Heart left ventricle (tissue), 16 donors: ENCODE data around the gene CUBN. TPM values are rescaled to one million over a fixed set of nuclear protein-coding genes. Genes with fewer than 3 reads are reported as not detected.

Experiments
- ATAC-seq, 4 donors: fragments of 200-7000 bp; cut with Tn5 transposase; one replicate each; pipeline ENCODE4 v1.9.1; 2020 to 2022; ENCODE audit warnings: moderate library complexity in 4 of 4, mild to moderate bottlenecking in 3 of 4, moderate number of reproducible peaks in 1 of 4
- DNase-seq, 5 donors: peaks; one replicate each; pipeline ENCODE4 v3.0.0-alpha.2; 2020
- H3K27ac ChIP-seq, 12 donors: fragments of 200-600 bp; sonication (generic) in 4 of 12; one replicate each; pipeline versions ENCODE4 v1.5.0 to v1.8.0; 2016 to 2022; ENCODE audit warnings: mild to moderate bottlenecking in 2 of 12
- H3K27me3 ChIP-seq, 9 donors: fragments of 200-600 bp; sonication (generic) in 2 of 9; one replicate each; pipeline versions ENCODE4 v1.5.1 to v1.8.0; 2016 to 2022; ENCODE audit warnings: mild to moderate bottlenecking in 3 of 9
- H3K36me3 ChIP-seq, 9 donors: fragments of 200-600 bp; sonication (generic) in 2 of 9; one replicate each; pipeline versions ENCODE4 v1.5.0 to v1.8.0; 2018 to 2022; ENCODE audit warnings: mild to moderate bottlenecking in 2 of 9
- H3K4me1 ChIP-seq, 12 donors: fragments of 200-600 bp; sonication (generic) in 4 of 12; one replicate each; pipeline versions ENCODE4 v1.5.0 to v1.8.0; 2016 to 2022; ENCODE audit warnings: mild to moderate bottlenecking in 3 of 12
- H3K4me3 ChIP-seq, 12 donors: fragments of 200-600 bp; sonication (generic) in 4 of 12; one replicate each; pipeline versions ENCODE4 v1.5.0 to v1.8.0; 2017 to 2022; ENCODE audit warnings: mild to moderate bottlenecking in 9 of 12, moderate library complexity in 4 of 12
- H3K9me3 ChIP-seq, 12 donors: fragments of 200-600 bp; sonication (generic) in 4 of 12; one replicate each; pipeline versions ENCODE4 v1.5.0 to v1.8.0; 2016 to 2022; ENCODE audit warnings: mild to moderate bottlenecking in 1 of 12
- CTCF ChIP-seq, 12 donors: fragments of 200-600 bp; sonication (generic) in 4 of 12; IDR thresholded peaks; one replicate each; pipeline versions ENCODE4 v1.5.0 to v1.8.0; 2018 to 2022; ENCODE audit warnings: antibody characterized with exemption in 12 of 12, mild to moderate bottlenecking in 5 of 12
- POLR2A ChIP-seq, 2 donors: fragments of 450-650 bp; IDR thresholded peaks; one replicate each; pipeline ENCODE4 v1.6.1; 2017; ENCODE audit warnings: antibody characterized with exemption in 2 of 2, mild to moderate bottlenecking in 2 of 2, moderate library complexity in 2 of 2
- WGBS, 4 donors: extraction: QIAGEN DNeasy Blood & Tissue Kit in 2 of 4; methylation state at CpG; one replicate each; pipeline versions ENCODE4 v1.1.5 to v1.1.7; 2013 to 2018; 5-methylcytosine and 5-hydroxymethylcytosine counted together
- intact Hi-C, 10 donors: fragments of 100-400 bp; cut with DNase I; formaldehyde crosslinking; loops; one replicate each; pipeline versions ENCODE4 v1.11.1 to v1.14.2; 2022
- polyA plus RNA-seq, 2 donors: library from polyadenylated mRNA; stranded (reverse); fragments of 200-250 nt; gene quantifications; one replicate each; pipeline ENCODE4 v1.2.3, GENCODE V29; 2013
- total RNA-seq, 9 donors: library from RNA; depleted of rRNA in 2 of 9; stranded (reverse); fragments of >200 nt in 2 of 9; fragmentation: NEBNext Ultra II Directional in 3 of 9; extraction: Animal tissue kit (Norgen Biotek cat#: 25700) in 3 of 9; gene quantifications; one replicate each; pipeline versions ENCODE4 v1.1.0 to v1.2.4, GENCODE V29; 2016 to 2023
- donor health status: ischemic (EF 13 %, LVEDD 7.1; RV severe dilation, severe dysfunction).
- donor health status: healthy with polysubstance abuse.
- donor health status: DM: no; HTN: yes; CAD: no.
- donor health status: DM: no; HTN: no; CAD: no.
- donor health status: ischemic (EF 25% LVEDD 6.9; RV normal size, moderate dysfunction).
- donor health status: ischemic (EF 25% LVEDD 5.7; RV mildly dilated, moderate dysfunction).
- donor health status: healthy.
- donor health status: DM: yes; HTN: yes; CAD: no.
- donor health status: ischemic (EF 35%, LVEDD 5.7; RV mildly dilated, moderate dysfunction).
- donor health status: nonischemic (EF 11% LVEDD 7.7; RV severe dilation, severe dysfunction).
- donor health status: DM: yes; HTN: yes; CAD: no.
- donor health status: PGD.
- donor health status: ischemic (EF 29% LVEDD 5.4; RV normal size, mild dysfunction).
- donor health status: nonischemic (EF 23%, LVEDD 6.1; RV moderate dilation, normal function).

The CUBN gene
- total and polyA plus RNA-seq, 11 donors: 0.07 to 1.5 (median 0.44) TPM

- DNase-seq: no peak
- H3K27ac ChIP-seq: no peak overlapping the region
- peaks cover 0 to 23% (median 9%) of the 10 kb centered on the region in 12 donors for H3K9me3 ChIP-seq
- intact Hi-C loops: no loop called here
- H3K4me1 ChIP-seq: no peaks in the 10 kb centered on the region
- H3K36me3 ChIP-seq: no peaks in the 10 kb centered on the region
- H3K4me3 ChIP-seq: no peak overlapping the region
- TF ChIP-seq CTCF (IDR thresholded peaks at IDR 0.05): no peak
- TF ChIP-seq POLR2A (IDR thresholded peaks at IDR 0.05): no peak
- no peak for ATAC-seq
- no peaks in the 10 kb centered on the region for H3K27me3 ChIP-seq
These were observed 34.8 kb downstream of the CUBN start for GRCh38 chr10:17094844-17095243.

GRCh38 chr10:17092986-17093803 is 36.4 kb downstream of the CUBN start:
- 50 to 61% (median 56%) methylated on average over 5 of the region's 5 CpGs for WGBS, 4 donors
- intact Hi-C loops: no loop called here
- no peak overlapping the region for H3K27ac ChIP-seq

GRCh38 chr10:17092216-17092944 is 37.2 kb downstream of the CUBN start:
- 94 to 95% (median 94%) methylated on average over 4 of the region's 4 CpGs for WGBS, 4 donors
- TF ChIP-seq POLR2A (IDR thresholded peaks at IDR 0.05) (no peak), CTCF (IDR thresholded peaks at IDR 0.05) (no peak)
- H3K4me3 ChIP-seq: no peak overlapping the region
- no peak for ATAC-seq
- H3K36me3 ChIP-seq: no peaks in the 10 kb centered on the region
- peaks cover 0 to 22% (median 9%) of the 10 kb centered on the region in 12 donors for H3K9me3 ChIP-seq
- no peak overlapping the region for H3K27ac ChIP-seq
- intact Hi-C loops: no loop called here
- H3K27me3 ChIP-seq: no peaks in the 10 kb centered on the region
- DNase-seq: no peak
- H3K4me1 ChIP-seq: no peaks in the 10 kb centered on the region

More at GRCh38 chr10:17092986-17093803, 36.4 kb downstream of the CUBN start:
- DNase-seq (no peak), ATAC-seq (no peak)
- Histone ChIP-seq H3K27me3 (no peaks in the 10 kb centered on the region), H3K4me3 (no peak overlapping the region), H3K9me3 (peaks cover 0 to 23% (median 9%) of the 10 kb centered on the region in 12 donors), H3K4me1 (no peaks in the 10 kb centered on the region), H3K36me3 (no peaks in the 10 kb centered on the region)
- no peak for TF ChIP-seq POLR2A (IDR thresholded peaks at IDR 0.05)

GRCh38 chr10:17088118-17088806 is 41.3 kb downstream of the CUBN start:
- Histone ChIP-seq H3K9me3 (no peaks in the 10 kb centered on the region), H3K4me1 (peaks cover 0 to 12% (median 0%) of the 10 kb centered on the region in 12 donors), H3K27me3 (no peaks in the 10 kb centered on the region), H3K4me3 (no peak overlapping the region), H3K36me3 (no peaks in the 10 kb centered on the region), H3K27ac (no peak overlapping the region)
- DNase-seq (no peak), ATAC-seq (no peak)
- intact Hi-C loops: no loop called here
- no peak for TF ChIP-seq POLR2A (IDR thresholded peaks at IDR 0.05)
- no peak for TF ChIP-seq CTCF (IDR thresholded peaks at IDR 0.05)
- 90 to 95% (median 92%) methylated on average over 5 of the region's 5 CpGs for WGBS, 4 donors
